Caco-2 (cell line): ENCODE data around the gene MED31. TPM values are rescaled to one million over a fixed set of nuclear protein-coding genes. Genes with fewer than 3 reads are reported as not detected.

Experiments used
- BruUV-seq: library from RNA; stranded (reverse); fragments of 400-500 nt; replicated peaks from 2 replicates; lab custom pipeline; 2021; lab: Mats Ljungman, UMichigan
- CTCF ChIA-PET: fragments of 300-600 bp; sonication (Branson Sonifier 250); formaldehyde crosslinking; loops from one replicate; lab custom pipeline; 2022; ENCODE audit warnings: antibody characterized with exemption; lab: Charles Lee
- POLR2A ChIA-PET: fragments of 300-600 bp; sonication (Branson Sonifier 250); formaldehyde crosslinking; loops from one replicate; lab custom pipeline; 2022; ENCODE audit warnings: antibody characterized with exemption; lab: Charles Lee
- DNase-seq, 2 experiments: peaks; one replicate each; pipeline versions ENCODE4 v3.0.0 to v3.0.0-alpha.2; 2020 to 2022
- H3K27me3 ChIP-seq: replicated peaks from 2 replicates; pipeline ENCODE4 v1.6.0; 2011; ENCODE audit warnings: low read length; ENCODE audit not compliant: control insufficient read depth, insufficient read depth
- H3K36me3 ChIP-seq: 2 replicates; pipeline ENCODE4 v1.5.1; 2011; ENCODE audit warnings: low read length; ENCODE audit not compliant: control insufficient read depth, insufficient read depth
- H3K4me1 ChIP-seq: fragments of 250-450 bp; sonication (Bioruptor Pico); 2 replicates; pipeline ENCODE4 v1.5.1; 2020; ENCODE audit warnings: mild to moderate bottlenecking
- H3K4me3 ChIP-seq: 2 replicates; pipeline ENCODE4 v1.5.1; 2011; ENCODE audit warnings: low read depth, mild to moderate bottlenecking, control low read depth, low read length
- H3K9me3 ChIP-seq: fragments of 250-450 bp; sonication (Bioruptor Pico); 2 replicates; pipeline ENCODE4 v1.5.1; 2020; ENCODE audit warnings: mild to moderate bottlenecking, moderate library complexity
- H3K27ac Mint-ChIP-seq: one replicate; pipeline ENCODE4 v1.8.0; 2022; ENCODE audit warnings: mixed read lengths; ENCODE audit not compliant: unreplicated experiment
- H3K27me3 Mint-ChIP-seq: one replicate; pipeline ENCODE4 v1.8.0; 2022; ENCODE audit warnings: mixed read lengths; ENCODE audit not compliant: insufficient read depth, unreplicated experiment
- H3K36me3 Mint-ChIP-seq: one replicate; pipeline ENCODE4 v1.8.0; 2022; ENCODE audit warnings: mild to moderate bottlenecking, mixed read lengths; ENCODE audit not compliant: insufficient read depth, unreplicated experiment
- H3K4me1 Mint-ChIP-seq: one replicate; pipeline ENCODE4 v1.8.0; 2022; ENCODE audit warnings: low read depth, mixed read lengths; ENCODE audit not compliant: unreplicated experiment
- H3K4me3 Mint-ChIP-seq: one replicate; pipeline ENCODE4 v1.8.0; 2022; ENCODE audit warnings: mild to moderate bottlenecking, moderate library complexity, mixed read lengths; ENCODE audit not compliant: unreplicated experiment
- H3K9me3 Mint-ChIP-seq: one replicate; pipeline ENCODE4 v1.8.0; 2022; ENCODE audit warnings: mixed read lengths; ENCODE audit not compliant: unreplicated experiment
- intact Hi-C: fragments of 100-400 bp; cut with micrococcal nuclease; formaldehyde crosslinking; loops from one replicate; pipeline ENCODE4 v1.10.0; 2022; ENCODE audit not compliant: unreplicated experiment
- total RNA-seq: library from RNA; stranded (reverse); gene quantifications from 2 replicates; pipeline ENCODE4 v1.2.3, GENCODE V29; 2022
- TF ChIP-seq, protein P1 (sequence below), 2 experiments: fragments of 200-600 bp in 1 of 2; IDR thresholded peaks; 1 replicate in 1 of 2; 2 replicates in 1 of 2; pipeline versions ENCODE4 v1.5.1 to v1.8.0; 2011 to 2022; ENCODE audit warnings: antibody characterized with exemption in 1 of 2, control low read depth in 1 of 2, inconsistent platforms in 1 of 2, low read depth in 1 of 2, low read length in 1 of 2, mild to moderate bottlenecking in 1 of 2, moderate library complexity in 1 of 2; ENCODE audit not compliant: insufficient read depth in 1 of 2, severe bottlenecking in 1 of 2, unreplicated experiment in 1 of 2

MED31 gene
- total RNA-seq, 1 experiment from 2014 or later: 9.5 TPM

DNA sequence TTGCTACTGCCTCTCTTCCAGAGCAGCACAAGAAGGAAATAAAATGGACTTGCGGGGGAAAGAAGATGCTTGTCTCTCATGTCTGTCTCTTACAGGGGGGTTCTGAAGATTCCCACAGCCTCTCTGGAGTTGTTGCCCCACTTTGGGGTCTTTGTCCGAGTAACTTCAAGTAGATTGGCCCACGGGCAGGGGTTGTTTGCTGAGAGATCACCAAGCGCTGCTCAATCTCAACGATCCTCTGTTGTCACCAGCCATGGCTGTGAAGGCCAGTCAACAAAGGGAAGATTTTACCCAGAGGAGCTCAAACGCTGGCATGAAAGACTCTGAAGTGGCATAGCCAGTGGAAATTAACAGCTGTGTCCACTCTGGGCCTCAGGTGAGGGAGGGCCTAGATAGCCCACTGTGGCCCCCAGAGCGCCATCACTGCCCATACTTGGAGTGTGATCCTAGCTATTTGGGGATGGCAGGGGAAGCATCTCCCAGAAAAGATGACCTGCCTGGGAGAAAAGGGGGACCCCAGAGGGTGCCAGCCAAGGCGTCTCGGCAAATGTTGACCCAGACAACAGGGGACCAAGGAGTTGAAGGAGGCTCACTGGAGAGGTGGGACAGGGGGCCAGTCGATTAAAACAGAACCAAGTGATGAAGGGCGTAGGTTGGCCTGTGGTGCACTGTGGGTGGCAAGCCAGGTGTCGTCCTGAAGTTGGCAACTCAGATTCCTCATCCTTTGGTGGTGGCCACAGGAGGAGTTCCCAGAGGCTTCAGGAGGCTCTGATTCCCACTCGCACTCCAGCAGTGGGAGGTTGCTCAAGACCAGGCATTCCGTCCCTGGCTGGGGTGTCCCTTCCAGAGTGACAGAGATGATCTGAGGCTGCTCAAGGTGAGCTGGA lies 33.7 kb upstream of the MED31 start:
- Histone ChIP-seq H3K4me1 (no peaks in the 10 kb centered on the region), H3K36me3 (no peaks in the 10 kb centered on the region), H3K27me3 (no peaks in the 10 kb centered on the region), H3K4me3 (no peak overlapping the region), H3K9me3 (no peaks in the 10 kb centered on the region)
- TF ChIP-seq, protein P1, sequence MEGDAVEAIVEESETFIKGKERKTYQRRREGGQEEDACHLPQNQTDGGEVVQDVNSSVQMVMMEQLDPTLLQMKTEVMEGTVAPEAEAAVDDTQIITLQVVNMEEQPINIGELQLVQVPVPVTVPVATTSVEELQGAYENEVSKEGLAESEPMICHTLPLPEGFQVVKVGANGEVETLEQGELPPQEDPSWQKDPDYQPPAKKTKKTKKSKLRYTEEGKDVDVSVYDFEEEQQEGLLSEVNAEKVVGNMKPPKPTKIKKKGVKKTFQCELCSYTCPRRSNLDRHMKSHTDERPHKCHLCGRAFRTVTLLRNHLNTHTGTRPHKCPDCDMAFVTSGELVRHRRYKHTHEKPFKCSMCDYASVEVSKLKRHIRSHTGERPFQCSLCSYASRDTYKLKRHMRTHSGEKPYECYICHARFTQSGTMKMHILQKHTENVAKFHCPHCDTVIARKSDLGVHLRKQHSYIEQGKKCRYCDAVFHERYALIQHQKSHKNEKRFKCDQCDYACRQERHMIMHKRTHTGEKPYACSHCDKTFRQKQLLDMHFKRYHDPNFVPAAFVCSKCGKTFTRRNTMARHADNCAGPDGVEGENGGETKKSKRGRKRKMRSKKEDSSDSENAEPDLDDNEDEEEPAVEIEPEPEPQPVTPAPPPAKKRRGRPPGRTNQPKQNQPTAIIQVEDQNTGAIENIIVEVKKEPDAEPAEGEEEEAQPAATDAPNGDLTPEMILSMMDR (IDR thresholded peaks at IDR 0.05; ENCODE audit: insufficient read depth in 1 of 2, low read depth in 1 of 2, low read length in 1 of 2, severe bottlenecking in 1 of 2, unreplicated experiment in 1 of 2): no peak
- H3K4me1 Mint-ChIP-seq: no peaks in the 10 kb centered on the region
- no peak overlapping the region for H3K4me3 Mint-ChIP-seq
- no peaks in the 10 kb centered on the region for H3K9me3 Mint-ChIP-seq
- H3K27me3 Mint-ChIP-seq: no peaks in the 10 kb centered on the region
- H3K27ac Mint-ChIP-seq: no peak overlapping the region
- ChIA-PET POLR2A (no interaction called here), CTCF (no interaction called here)
- no peak for DNase-seq
- H3K36me3 Mint-ChIP-seq: no peaks in the 10 kb centered on the region
- BruUV-seq: no TSS peak
- intact Hi-C loops: no loop called here

DNA sequence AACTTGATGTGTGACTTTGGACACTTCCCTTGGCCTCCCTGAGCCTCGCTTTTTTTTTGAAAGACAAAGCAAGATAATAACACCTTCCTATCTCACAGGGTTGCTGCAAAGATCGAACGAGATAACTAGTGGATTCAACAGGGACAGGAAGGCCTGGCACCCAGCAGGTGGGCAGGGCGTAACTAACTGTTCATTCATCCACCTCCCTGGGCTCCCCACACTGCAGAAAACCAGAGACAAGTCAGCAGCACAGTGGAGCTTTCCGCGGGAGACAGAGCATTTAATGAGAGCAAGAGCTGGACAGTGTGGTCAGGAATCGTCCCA lies 33.0 kb upstream of the MED31 start:
- intact Hi-C loops: no loop called here
- Histone ChIP-seq H3K36me3 (no peaks in the 10 kb centered on the region), H3K27me3 (no peaks in the 10 kb centered on the region), H3K4me3 (no peak overlapping the region), H3K4me1 (no peaks in the 10 kb centered on the region), H3K9me3 (no peaks in the 10 kb centered on the region)
- TF ChIP-seq, protein P1 (IDR thresholded peaks at IDR 0.05; ENCODE audit: insufficient read depth in 1 of 2, low read depth in 1 of 2, low read length in 1 of 2, severe bottlenecking in 1 of 2, unreplicated experiment in 1 of 2): no peak
- BruUV-seq: no TSS peak
- ChIA-PET POLR2A (no interaction called here), CTCF (no interaction called here)
- no peak overlapping the region for H3K4me3 Mint-ChIP-seq
- no peaks in the 10 kb centered on the region for H3K9me3 Mint-ChIP-seq
- no peaks in the 10 kb centered on the region for H3K4me1 Mint-ChIP-seq
- no peak overlapping the region for H3K27ac Mint-ChIP-seq
- no peak for DNase-seq
- no peaks in the 10 kb centered on the region for H3K27me3 Mint-ChIP-seq
- no peaks in the 10 kb centered on the region for H3K36me3 Mint-ChIP-seq

DNA sequence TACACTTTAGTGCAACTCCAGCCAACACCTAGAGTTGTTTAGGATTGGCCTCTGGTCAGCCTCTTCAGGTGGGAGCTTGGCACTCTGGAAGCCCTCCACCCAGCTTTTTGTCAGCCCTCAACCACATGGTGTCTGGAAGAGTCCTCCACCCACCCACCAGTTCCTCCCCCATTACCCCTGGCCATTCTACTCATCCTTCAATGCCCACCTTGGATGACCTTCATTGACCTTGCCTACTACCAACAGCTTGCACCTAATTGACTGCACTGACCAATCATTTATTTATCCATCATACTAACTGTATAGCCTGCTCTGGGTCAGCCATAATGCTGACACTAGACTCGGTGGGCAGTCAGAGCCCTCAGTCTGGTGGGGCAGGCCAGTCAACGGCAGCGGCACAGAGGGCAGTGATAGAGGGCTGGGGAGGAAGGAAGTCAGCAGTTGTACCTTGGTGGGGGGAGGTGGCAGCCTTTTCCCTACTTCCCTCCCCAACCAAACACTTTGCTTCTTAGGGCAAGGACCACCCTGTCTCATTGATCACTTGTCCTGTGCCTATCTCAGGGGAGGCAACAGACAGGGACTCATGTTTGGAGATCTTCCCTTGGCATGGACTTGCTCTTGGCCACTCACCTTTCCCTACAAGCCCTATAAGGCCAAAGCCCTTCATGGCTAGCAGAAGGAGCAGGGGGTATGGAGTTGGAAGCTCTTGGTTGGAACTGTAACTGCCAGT lies 32.5 kb upstream of the MED31 start:
- ChIA-PET POLR2A (no interaction called here), CTCF (no interaction called here)
- intact Hi-C loops: no loop called here
- Histone ChIP-seq H3K36me3 (no peaks in the 10 kb centered on the region), H3K9me3 (no peaks in the 10 kb centered on the region), H3K27me3 (no peaks in the 10 kb centered on the region), H3K4me1 (no peaks in the 10 kb centered on the region), H3K4me3 (no peak overlapping the region)
- Mint-ChIP-seq H3K27me3 (no peaks in the 10 kb centered on the region), H3K9me3 (no peaks in the 10 kb centered on the region), H3K4me3 (no peak overlapping the region), H3K36me3 (no peaks in the 10 kb centered on the region), H3K4me1 (no peaks in the 10 kb centered on the region), H3K27ac (no peak overlapping the region)
- DNase-seq: no peak
- BruUV-seq: no TSS peak
- TF ChIP-seq, protein P1 (IDR thresholded peaks at IDR 0.05; ENCODE audit: insufficient read depth in 1 of 2, low read depth in 1 of 2, low read length in 1 of 2, severe bottlenecking in 1 of 2, unreplicated experiment in 1 of 2): no peak
